GM12878 (cell line): ENCODE data around the gene TPT1. TPM values are rescaled to one million over a fixed set of nuclear protein-coding genes. Genes with fewer than 3 reads are reported as not detected.

Experiments
- ATAC-seq: fragments of 200-7000 bp; cut with Tn5 transposase; 3 replicates; pipeline ENCODE4 v1.9.1; 2020; ENCODE audit warnings: mild to moderate bottlenecking, moderate library complexity
- BruUV-seq: library from RNA; stranded (reverse); fragments of 400-500 nt; replicated peaks from 2 replicates; lab custom pipeline; 2021; lab: Mats Ljungman, UMichigan
- CTCF ChIA-PET: fragments of 300-600 bp; sonication (Branson Sonifier 250); formaldehyde crosslinking; extraction: SDS; loops from one replicate; lab custom pipeline; 2021; ENCODE audit warnings: inconsistent platforms; lab: Yijun Ruan, JAX
- POLR2A ChIA-PET: fragments of 350-600 bp; formaldehyde crosslinking; extraction: SDS; loops from one replicate; lab custom pipeline; 2021; ENCODE audit warnings: inconsistent platforms; lab: Charles Lee
- RAD21 ChIA-PET: fragments of 300-600 bp; sonication (Branson Sonifier 250); formaldehyde crosslinking; loops from one replicate; lab custom pipeline; 2023; ENCODE audit warnings: antibody characterized with exemption; ENCODE audit not compliant: unreplicated experiment; lab: Charles Lee
- SMC1A ChIA-PET: fragments of 300-600 bp; sonication (Branson Sonifier 250); formaldehyde crosslinking; loops from one replicate; lab custom pipeline; 2023; ENCODE audit not compliant: unreplicated experiment, uncharacterized antibody; lab: Charles Lee
- DNase-seq: peaks from one replicate; pipeline ENCODE4 v3.0.0-alpha.2; 2011; ENCODE audit warnings: low read depth, low spot score
- FAIRE-seq: peaks from 3 replicates; lab custom pipeline; 2011; peaks lifted over from hg19 to GRCh38; lab: Jason Lieb, UNC
- H2AFZ ChIP-seq: 2 replicates; pipeline ENCODE4 v1.6.0; 2011; ENCODE audit warnings: low read depth, low read length, control low read depth; ENCODE audit not compliant: control insufficient read depth
- H3K27ac ChIP-seq: 2 replicates; pipeline ENCODE4 v1.5.1; 2011; ENCODE audit warnings: control low read depth; ENCODE audit not compliant: control insufficient read depth, insufficient read depth
- H3K27me3 ChIP-seq, 2 experiments: replicated peaks in 1 of 2; 2 replicates each; pipeline versions ENCODE4 v1.6.0 to v1.6.1; 2011; ENCODE audit warnings: low read length in 1 of 2; ENCODE audit not compliant: control insufficient read depth in 2 of 2, insufficient read depth in 2 of 2
- H3K36me3 ChIP-seq, 2 experiments: 2 replicates each; pipeline ENCODE4 v1.5.1; 2011; ENCODE audit warnings: low read length in 1 of 2; ENCODE audit not compliant: control insufficient read depth in 2 of 2, insufficient read depth in 2 of 2
- H3K4me1 ChIP-seq: 2 replicates; pipeline ENCODE4 v1.6.1; 2011; ENCODE audit warnings: mild to moderate bottlenecking, low read length, moderate library complexity, mixed read lengths; ENCODE audit not compliant: control insufficient read depth, insufficient read depth
- H3K4me2 ChIP-seq: 2 replicates; pipeline ENCODE4 v1.6.0; 2011; ENCODE audit warnings: control low read depth; ENCODE audit not compliant: control insufficient read depth, insufficient read depth
- H3K4me3 ChIP-seq: fragments of 200-600 bp; sonication (generic); 2 replicates; pipeline ENCODE4 v1.5.1; 2016
- H3K79me2 ChIP-seq: 2 replicates; pipeline ENCODE4 v1.6.0; 2011; ENCODE audit warnings: low read length; ENCODE audit not compliant: control insufficient read depth, insufficient read depth
- H3K9ac ChIP-seq: 2 replicates; pipeline ENCODE4 v1.8.0; 2011; ENCODE audit warnings: low read length, control low read depth, mixed read lengths; ENCODE audit not compliant: control insufficient read depth, insufficient read depth
- H3K9me3 ChIP-seq: replicated peaks from 3 replicates; pipeline ENCODE4 v1.5.1; 2011; ENCODE audit warnings: mild to moderate bottlenecking, low read length; ENCODE audit not compliant: control insufficient read depth, insufficient read depth
- H4K20me1 ChIP-seq: 2 replicates; pipeline ENCODE4 v1.6.0; 2011; ENCODE audit not compliant: control insufficient read depth, insufficient read depth
- E2F8 ChIP-seq: fragments of 450-650 bp; IDR thresholded peaks from 2 replicates; pipeline ENCODE4 v1.6.1; 2018; ENCODE audit warnings: mild to moderate bottlenecking, low read depth, moderate library complexity; ENCODE audit not compliant: partially characterized antibody
- EP300 ChIP-seq, 2 experiments: fragments of 150-350 bp in 1 of 2; IDR thresholded peaks; 2 replicates each; pipeline ENCODE4 v1.6.1; 2011 to 2012; ENCODE audit warnings: low read depth in 2 of 2, low read length in 2 of 2, borderline replicate concordance in 1 of 2, improper control_type of control experiment in 1 of 2, inconsistent platforms in 1 of 2; ENCODE audit not compliant: control insufficient read depth in 1 of 2
- ETV6 ChIP-seq, 2 experiments: fragments of 450-650 bp in 1 of 2; IDR thresholded peaks in 1 of 2; conservative IDR thresholded peaks in 1 of 2; 2 replicates each; pipeline ENCODE4 v1.6.1; 2014; ENCODE audit warnings: antibody characterized with exemption in 1 of 2, borderline replicate concordance in 1 of 2, low read depth in 1 of 2, mild to moderate bottlenecking in 1 of 2, moderate library complexity in 1 of 2
- JUNB ChIP-seq: IDR thresholded peaks from 2 replicates; pipeline ENCODE4 v1.6.1; 2016; ENCODE audit warnings: antibody characterized with exemption, mild to moderate bottlenecking
- PKNOX1 ChIP-seq: fragments of 450-650 bp; IDR thresholded peaks from 2 replicates; pipeline ENCODE4 v1.6.1; 2016; ENCODE audit warnings: mild to moderate bottlenecking
- TCF3 ChIP-seq: IDR thresholded peaks from 2 replicates; pipeline ENCODE4 v1.6.1; 2012; ENCODE audit warnings: low read depth, mild to moderate bottlenecking, low read length, borderline replicate concordance; ENCODE audit not compliant: insufficient read depth
- YBX1 ChIP-seq: fragments of 450-650 bp; IDR thresholded peaks from 2 replicates; pipeline ENCODE4 v1.6.1; 2016; ENCODE audit warnings: antibody characterized with exemption
- ZZZ3 ChIP-seq: IDR thresholded peaks from 2 replicates; pipeline ENCODE4 v1.6.1; 2011; ENCODE audit warnings: low read depth; ENCODE audit not compliant: control insufficient read depth, insufficient read length
- WGBS: methylation state at CpG from one replicate; pipeline ENCODE4 v1.1.6; 2016; ENCODE audit warnings: low lambda C conversion rate; ENCODE audit not compliant: insufficient replicate concordance, insufficient coverage; ENCODE audit errors: missing lambda C conversion rate; 5-methylcytosine and 5-hydroxymethylcytosine counted together
- in situ Hi-C: fragments of 300-500 bp; cut with MboI; formaldehyde crosslinking; loops from 9 replicates; pipeline ENCODE4 v1.14.3; 2018; ENCODE audit warnings: mixed read lengths
- intact Hi-C: fragments of 100-400 bp; cut with micrococcal nuclease; formaldehyde crosslinking; loops from one replicate; pipeline ENCODE4 v1.14.2; 2022; ENCODE audit not compliant: unreplicated experiment
- polyA plus RNA-seq, 11 experiments: library from polyadenylated mRNA; depleted of rRNA in 4 of 11; unstranded in 6 of 11; stranded (reverse) in 5 of 11; fragments of >200 nt; fragmentation: Nextera tagmentation in 4 of 11; fragmentation: Illumina TruSeq in 1 of 11; extraction: Ambion mirVana in 4 of 11; extraction: Trizol in 1 of 11; gene quantifications; 1 replicate in 1 of 11; 2 replicates in 10 of 11; pipeline versions ENCODE4 v1.2.1 to v1.2.3, GENCODE V29; 2011 to 2016; ENCODE audit warnings: inconsistent platforms in 2 of 11, missing spikeins in 2 of 11, low read depth in 1 of 11
- total RNA-seq, 4 experiments: library from RNA; depleted of rRNA in 3 of 4; stranded (reverse); fragments of >200 nt in 3 of 4; fragmentation: Illumina TruSeq in 1 of 4; extraction: Trizol in 1 of 4; gene quantifications; 2 replicates each; pipeline versions ENCODE4 v1.2.1 to v1.2.3, GENCODE V29; 2013 to 2021

Gene TPT1
- total and polyA plus RNA-seq, 10 of the 15 experiments (the other 5 are each of a cell fraction or from before 2014, with no cell fraction given), result 1,038 to 5,925 (median 2,336) TPM

GRCh38 chr13:45362939-45363338 lies 22.0 kb upstream of the TPT1 start (continued):
- peak; percentile 52 for TF ChIP-seq PKNOX1
- no peak for TF ChIP-seq ZZZ3
- TF ChIP-seq, all 136 proteins: peak for 2

GRCh38 chr13:45361596-45362206 lies 20.7 kb upstream of the TPT1 start:
- Histone ChIP-seq H3K4me2 (no peak overlapping the region), H3K27ac (no peak overlapping the region), H3K4me1 (peaks cover 8% of the 10 kb centered on the region; the same call in 1 of the 2 replicates), H3K4me3 (no peak overlapping the region), H3K9ac (no peak overlapping the region), H3K79me2 (no peaks in the 10 kb centered on the region), H3K27me3 (no peaks in the 10 kb centered on the region), H3K9me3 (no peaks in the 10 kb centered on the region; the same call in 2 of the 3 replicates), H3K36me3 (peaks cover 0 to 4% of the 10 kb centered on the region in 2 experiments; a peak in 1 of 4 replicates), H2AFZ (no peak overlapping the region), H4K20me1 (no peaks in the 10 kb centered on the region)
- ChIA-PET SMC1A (no interaction called here), POLR2A (no interaction called here), RAD21 (no interaction called here), CTCF (no interaction called here)
- DNase-seq, result no peak
- in situ Hi-C loops (no loop called here), intact Hi-C loops (no loop called here)
- no TSS peak for BruUV-seq
- TF ChIP-seq JUNB, result 0 out of 2 replicates have a peak, but pooled peaks have one; percentile 18
- no peak for TF ChIP-seq YBX1
- TF ChIP-seq EP300 (IDR thresholded peaks at IDR 0.05; ENCODE audit: borderline replicate concordance in 1 of 2, control insufficient read depth in 1 of 2, low read depth in 2 of 2, low read length in 2 of 2), result no peak
- no peak for TF ChIP-seq TCF3
- no peak for TF ChIP-seq ETV6 (conservative IDR thresholded peaks at IDR 0.05 in 1 of 2, IDR thresholded peaks at IDR 0.05 in 1 of 2; ENCODE audit: borderline replicate concordance in 1 of 2, low read depth in 1 of 2)
- no peak for TF ChIP-seq E2F8
- no peak for ATAC-seq
- 92% methylated on average over 14 of the region's 14 CpGs for WGBS
- FAIRE-seq, result no peak
